ENCODE measurements around the gene EBLN2.

The EBLN2 gene

GRCh38 chr3:73098873-73099272 lies 37.4 kb downstream of the EBLN2 start:
- in situ Hi-C loops (cut with MboI; ENCODE audit: low sequenced_read_pairs) = loop anchor here (25.0 kb wide), 1 partner anchor 1387 kb away; no protein-coding TSS in a partner anchor

- in situ Hi-C loops (cut with MboI; ENCODE audit: low sequenced_read_pairs) = no loop called here
These were observed 39.5 kb downstream of the EBLN2 start for GRCh38 chr3:73100741-73101559.

DNA sequence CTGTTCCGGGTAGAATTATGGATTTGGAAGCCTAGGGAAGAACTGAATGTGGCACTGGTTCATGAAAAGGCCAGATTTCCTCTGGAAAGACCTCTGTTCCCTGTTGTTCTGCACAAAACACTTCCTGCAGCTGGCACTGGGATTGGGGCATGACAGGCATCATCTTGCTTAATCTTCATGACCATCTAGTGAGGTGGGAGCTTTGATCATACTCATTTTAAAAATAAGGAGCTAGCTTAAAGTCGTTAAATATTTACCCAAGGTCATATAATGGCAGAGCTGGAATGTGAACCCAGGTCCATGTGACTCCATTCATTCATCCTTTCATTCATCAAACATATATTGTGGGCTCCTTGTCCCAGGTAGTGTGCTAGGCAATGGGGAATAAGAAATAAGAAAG lies 40.4 kb downstream of the EBLN2 start:
- in situ Hi-C loops (cut with MboI; ENCODE audit: low sequenced_read_pairs) = no loop called here

DNA sequence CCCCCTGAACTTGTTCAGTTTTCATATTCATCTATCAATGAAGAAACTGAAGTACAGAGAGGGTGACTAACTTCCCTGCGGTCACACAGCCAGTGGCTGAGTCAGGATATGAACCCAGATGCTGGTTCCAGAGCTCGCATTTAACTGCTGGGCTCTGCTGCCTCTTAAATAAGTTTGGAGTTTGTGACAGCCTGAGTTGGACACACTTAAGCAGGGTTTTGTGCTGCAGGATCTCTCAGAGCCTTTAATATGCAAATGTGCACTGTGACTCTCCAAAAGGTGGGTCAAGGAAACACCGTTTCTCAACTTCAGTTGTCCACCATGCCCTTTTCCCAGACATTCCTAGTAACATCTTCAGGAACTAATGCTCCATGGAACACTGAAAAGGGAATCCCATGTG lies 45.8 kb downstream of the EBLN2 start:
- in situ Hi-C loops (cut with MboI; ENCODE audit: low sequenced_read_pairs) = no loop called here

- in situ Hi-C loops (cut with MboI; ENCODE audit: low sequenced_read_pairs) = no loop called here
These were observed 46.3 kb downstream of the EBLN2 start for GRCh38 chr3:73107676-73108187.

- in situ Hi-C loops (cut with MboI; ENCODE audit: low sequenced_read_pairs) = no loop called here
These were observed 47.3 kb downstream of the EBLN2 start for GRCh38 chr3:73108750-73109149.

DNA sequence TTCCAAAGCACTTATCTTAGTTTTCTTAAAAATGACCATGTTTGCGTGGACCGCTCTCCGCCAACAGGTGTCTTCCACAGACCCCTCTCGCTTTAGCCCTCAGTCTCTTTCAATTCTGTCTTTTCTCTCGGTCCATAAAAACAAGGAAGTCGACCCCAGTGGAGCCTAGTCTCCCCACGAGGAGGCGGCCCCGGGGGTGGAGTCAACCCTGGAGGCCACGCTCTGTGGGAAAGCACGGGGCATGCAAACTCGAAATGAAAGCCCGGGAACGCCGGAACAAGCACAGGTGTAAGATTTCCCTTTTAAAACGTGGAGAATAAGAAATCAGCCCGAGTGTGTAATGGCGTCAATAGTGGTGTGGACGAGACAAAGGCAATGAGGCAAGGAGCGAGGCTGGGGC lies 49.1 kb downstream of the EBLN2 start:
- in situ Hi-C loops (cut with MboI; ENCODE audit: low sequenced_read_pairs) = no loop called here

Measured in HL-60/S4 (cell line).